Stimulated activated memory B cell treated with anti-CD40 and anti-IgM and Interleukin-4, amounts not matched to agents 10 μg/mL and 1 μg/mL and 100 μg/mL, for 72 hours (primary cell): ENCODE data around the gene BICD1.
"Not testable (repeated sequence)": the region's sequence is repeated elsewhere in the genome, so short reads cannot be mapped to it uniquely, and the experiment has no call there.

Source experiments
- ATAC-seq: fragments of 150-1000 bp; cut with Tn5 transposase; 2 replicates; pipeline ENCODE4 v1.10.0; 2021
- H3K27ac Mint-ChIP-seq: one replicate; pipeline ENCODE4 v1.8.0; 2022; ENCODE audit warnings: mild to moderate bottlenecking, mixed read lengths
- H3K27me3 Mint-ChIP-seq: one replicate; pipeline ENCODE4 v1.8.0; 2022; ENCODE audit warnings: mixed read lengths
- H3K36me3 Mint-ChIP-seq: one replicate; pipeline ENCODE4 v1.8.0; 2022; ENCODE audit warnings: mixed read lengths
- H3K4me1 Mint-ChIP-seq: one replicate; pipeline ENCODE4 v1.8.0; 2022; ENCODE audit warnings: mixed read lengths
- H3K4me3 Mint-ChIP-seq: one replicate; pipeline ENCODE4 v1.8.0; 2022; ENCODE audit warnings: mild to moderate bottlenecking, moderate library complexity, mixed read lengths
- H3K9me3 Mint-ChIP-seq: one replicate; pipeline ENCODE4 v1.8.0; 2022; ENCODE audit warnings: mixed read lengths

The BICD1 gene

GRCh38 chr12:32217354-32218310 lies 111.0 kb downstream of the BICD1 start:
- ATAC-seq = no peak
- no peak overlapping the region for H3K27ac Mint-ChIP-seq
- no peaks in the 10 kb centered on the region for H3K27me3 Mint-ChIP-seq

GRCh38 chr12:32223941-32224340 lies 117.3 kb downstream of the BICD1 start:
- no peaks in the 10 kb centered on the region for H3K9me3 Mint-ChIP-seq
- ATAC-seq = no peak
- H3K27me3 Mint-ChIP-seq = no peaks in the 10 kb centered on the region
- H3K4me1 Mint-ChIP-seq = no peaks in the 10 kb centered on the region
- H3K4me3 Mint-ChIP-seq = no peak overlapping the region
- no peak overlapping the region for H3K27ac Mint-ChIP-seq
- H3K36me3 Mint-ChIP-seq = peaks cover 30% of the 10 kb centered on the region

More at GRCh38 chr12:32217354-32218310, 111.0 kb downstream of the BICD1 start:
- H3K9me3 Mint-ChIP-seq = no peaks in the 10 kb centered on the region
- H3K4me1 Mint-ChIP-seq = peaks cover 26% of the 10 kb centered on the region
- peaks cover 35% of the 10 kb centered on the region for H3K36me3 Mint-ChIP-seq
- no peak overlapping the region for H3K4me3 Mint-ChIP-seq

DNA sequence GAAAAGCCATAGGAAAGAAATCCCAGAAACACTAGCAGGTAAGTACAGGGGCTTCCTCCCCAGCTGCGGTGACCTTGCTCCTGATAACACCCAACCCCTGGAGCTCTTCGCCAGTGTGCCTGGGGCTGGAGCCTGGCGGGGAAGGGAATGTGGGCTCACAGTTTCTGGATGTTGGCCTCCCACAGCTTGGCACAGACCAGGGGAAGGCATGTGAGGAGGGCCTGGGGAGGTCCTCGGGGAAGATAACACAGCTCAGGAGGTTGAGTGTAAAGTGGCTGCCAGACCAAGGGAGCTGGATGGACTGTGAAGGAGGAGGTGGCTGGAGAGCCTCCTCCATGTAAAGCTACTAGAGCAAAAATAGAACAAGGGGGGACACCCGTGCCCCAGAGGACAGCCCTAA lies 120.1 kb downstream of the BICD1 start:
- ATAC-seq = no peak
- H3K27ac Mint-ChIP-seq = no peak overlapping the region
- H3K4me3 Mint-ChIP-seq = no peak overlapping the region
- H3K27me3 Mint-ChIP-seq = no peaks in the 10 kb centered on the region
- H3K4me1 Mint-ChIP-seq = no peaks in the 10 kb centered on the region
- H3K36me3 Mint-ChIP-seq = peaks cover 27% of the 10 kb centered on the region
- H3K9me3 Mint-ChIP-seq = no peaks in the 10 kb centered on the region

- ATAC-seq = no peak
- Mint-ChIP-seq H3K9me3 (no peaks in the 10 kb centered on the region), H3K4me3 (no peak overlapping the region), H3K4me1 (no peaks in the 10 kb centered on the region), H3K36me3 (peaks cover 4% of the 10 kb centered on the region), H3K27me3 (no peaks in the 10 kb centered on the region), H3K27ac (no peak overlapping the region)
Observed at GRCh38 chr12:32229971-32230612, 123.4 kb downstream of the BICD1 start.

DNA sequence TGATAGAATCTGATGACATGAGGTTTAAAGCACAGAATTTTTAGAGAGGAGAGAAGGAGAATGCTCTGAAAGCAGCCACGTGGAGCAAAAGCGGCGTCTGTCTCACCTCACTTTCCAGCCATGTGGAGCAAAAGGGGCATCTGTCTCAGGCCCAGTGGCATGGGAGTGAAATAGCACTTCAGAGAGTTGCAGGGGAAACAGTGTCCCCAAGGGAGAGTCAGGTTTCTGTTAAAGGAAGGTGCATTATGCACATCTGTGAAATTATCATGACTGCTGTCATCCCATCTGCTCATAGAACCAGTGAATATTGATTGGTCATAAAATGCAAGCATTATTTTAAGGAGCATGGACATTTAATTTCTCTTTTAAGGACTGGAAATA lies 124.0 kb downstream of the BICD1 start:
- Mint-ChIP-seq H3K27ac (no peak overlapping the region), H3K27me3 (no peaks in the 10 kb centered on the region), H3K9me3 (no peaks in the 10 kb centered on the region), H3K36me3 (peaks cover 4% of the 10 kb centered on the region), H3K4me1 (no peaks in the 10 kb centered on the region), H3K4me3 (no peak overlapping the region)
- peak; percentile 74 for ATAC-seq

- not testable (repeated sequence) for H3K27me3 Mint-ChIP-seq, H3K36me3 Mint-ChIP-seq, H3K4me1 Mint-ChIP-seq, H3K27ac Mint-ChIP-seq, H3K4me3 Mint-ChIP-seq, H3K9me3 Mint-ChIP-seq, ATAC-seq
Observed at GRCh38 chr12:32231361-32231760, 124.7 kb downstream of the BICD1 start.

DNA sequence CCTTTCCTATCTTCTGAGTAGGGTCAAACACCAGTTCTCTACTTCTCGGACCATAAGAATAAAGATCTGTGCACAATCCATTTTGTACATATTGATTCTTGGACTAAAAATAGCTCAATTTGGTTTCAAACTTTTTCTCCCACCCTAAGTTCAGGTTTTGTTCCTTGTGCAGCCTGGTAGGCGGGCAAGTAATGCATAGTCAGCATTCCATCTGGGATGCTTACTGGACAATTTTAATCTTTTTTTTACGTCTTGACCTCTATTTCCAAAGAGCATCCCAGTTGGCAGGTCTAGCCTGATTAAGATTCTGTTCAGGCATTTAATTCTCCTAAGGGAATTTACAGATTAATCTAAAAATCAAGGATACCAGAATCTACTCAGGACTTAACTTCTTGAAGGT lies 126.9 kb downstream of the BICD1 start:
- ATAC-seq = no peak
- Mint-ChIP-seq H3K27ac (no peak overlapping the region), H3K27me3 (no peaks in the 10 kb centered on the region), H3K36me3 (peaks cover 19% of the 10 kb centered on the region), H3K9me3 (peaks cover 3% of the 10 kb centered on the region), H3K4me1 (no peaks in the 10 kb centered on the region), H3K4me3 (no peak overlapping the region)

- no peak overlapping the region for H3K4me3 Mint-ChIP-seq
- H3K27me3 Mint-ChIP-seq = no peaks in the 10 kb centered on the region
- H3K4me1 Mint-ChIP-seq = no peaks in the 10 kb centered on the region
- ATAC-seq = no peak
- H3K9me3 Mint-ChIP-seq = peaks cover 3% of the 10 kb centered on the region
- no peak overlapping the region for H3K27ac Mint-ChIP-seq
- peaks cover 19% of the 10 kb centered on the region for H3K36me3 Mint-ChIP-seq
Observed at GRCh38 chr12:32235251-32235650, 128.6 kb downstream of the BICD1 start.

DNA sequence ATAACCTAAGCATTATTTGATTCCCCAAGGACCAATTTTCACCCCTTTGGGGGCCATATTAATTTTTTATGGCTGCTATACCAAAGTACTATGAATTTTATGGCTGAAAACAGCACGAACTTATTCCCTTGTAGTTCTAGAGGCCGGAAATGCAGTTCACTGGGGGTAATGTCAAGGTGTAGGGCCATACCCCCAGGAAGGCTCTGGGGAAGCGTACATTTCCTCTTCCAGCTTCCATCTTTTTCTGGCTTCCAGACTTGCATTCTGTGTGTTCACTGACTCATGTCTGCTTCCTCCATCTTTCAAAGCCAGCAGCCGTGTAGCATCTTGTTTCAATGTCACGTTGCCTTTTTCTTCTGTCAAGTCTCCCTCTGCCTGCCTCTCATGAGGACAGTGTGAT lies 133.5 kb downstream of the BICD1 start:
- Mint-ChIP-seq H3K4me1 (no peaks in the 10 kb centered on the region), H3K27ac (no peak overlapping the region), H3K27me3 (no peaks in the 10 kb centered on the region), H3K9me3 (peaks cover 3% of the 10 kb centered on the region), H3K36me3 (peaks cover 24% of the 10 kb centered on the region), H3K4me3 (no peak overlapping the region)
- no peak for ATAC-seq

DNA sequence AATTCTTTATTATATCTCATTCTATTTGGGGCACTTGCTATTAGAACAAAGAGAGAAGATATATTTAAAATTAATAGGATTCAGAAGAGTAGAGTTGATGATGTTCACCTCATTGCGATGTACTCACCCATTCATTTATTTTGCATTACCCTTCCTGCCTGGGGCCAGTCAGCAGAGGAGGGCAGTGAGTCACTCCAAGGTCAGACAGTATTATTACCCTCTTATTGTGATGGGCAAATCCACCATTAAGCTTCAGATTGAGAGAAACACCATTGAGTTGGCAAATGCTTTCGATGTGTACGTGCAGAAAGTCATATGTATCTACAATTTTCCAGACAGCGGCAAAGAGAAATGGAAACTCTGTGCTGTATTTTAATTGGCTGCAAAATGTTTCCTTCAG lies 134.2 kb downstream of the BICD1 start:
- Mint-ChIP-seq H3K27ac (no peak overlapping the region), H3K27me3 (no peaks in the 10 kb centered on the region), H3K4me1 (no peaks in the 10 kb centered on the region), H3K9me3 (peaks cover 3% of the 10 kb centered on the region), H3K4me3 (no peak overlapping the region), H3K36me3 (peaks cover 24% of the 10 kb centered on the region)
- no peak for ATAC-seq

- Mint-ChIP-seq H3K9me3 (no peaks in the 10 kb centered on the region), H3K27me3 (no peaks in the 10 kb centered on the region), H3K4me1 (no peaks in the 10 kb centered on the region), H3K4me3 (no peak overlapping the region), H3K27ac (no peak overlapping the region), H3K36me3 (peaks cover 16% of the 10 kb centered on the region)
- ATAC-seq = no peak
Observed at GRCh38 chr12:32242641-32243040, 136.0 kb downstream of the BICD1 start.

GRCh38 chr12:32248441-32249140 lies 141.9 kb downstream of the BICD1 start:
- Mint-ChIP-seq H3K4me1 (peaks cover 17% of the 10 kb centered on the region), H3K36me3 (peaks cover 24% of the 10 kb centered on the region), H3K27me3 (no peaks in the 10 kb centered on the region), H3K4me3 (no peak overlapping the region), H3K27ac (peak overlapping the region; percentile 1), H3K9me3 (peaks cover 6% of the 10 kb centered on the region)
- ATAC-seq = no peak

- Mint-ChIP-seq H3K36me3 (peaks cover 34% of the 10 kb centered on the region), H3K9me3 (peaks cover 10% of the 10 kb centered on the region), H3K27ac (peak overlapping the region; percentile 1), H3K4me1 (peaks cover 27% of the 10 kb centered on the region), H3K4me3 (no peak overlapping the region), H3K27me3 (no peaks in the 10 kb centered on the region)
- no peak for ATAC-seq
Observed at GRCh38 chr12:32249777-32250176, 143.1 kb downstream of the BICD1 start.

DNA sequence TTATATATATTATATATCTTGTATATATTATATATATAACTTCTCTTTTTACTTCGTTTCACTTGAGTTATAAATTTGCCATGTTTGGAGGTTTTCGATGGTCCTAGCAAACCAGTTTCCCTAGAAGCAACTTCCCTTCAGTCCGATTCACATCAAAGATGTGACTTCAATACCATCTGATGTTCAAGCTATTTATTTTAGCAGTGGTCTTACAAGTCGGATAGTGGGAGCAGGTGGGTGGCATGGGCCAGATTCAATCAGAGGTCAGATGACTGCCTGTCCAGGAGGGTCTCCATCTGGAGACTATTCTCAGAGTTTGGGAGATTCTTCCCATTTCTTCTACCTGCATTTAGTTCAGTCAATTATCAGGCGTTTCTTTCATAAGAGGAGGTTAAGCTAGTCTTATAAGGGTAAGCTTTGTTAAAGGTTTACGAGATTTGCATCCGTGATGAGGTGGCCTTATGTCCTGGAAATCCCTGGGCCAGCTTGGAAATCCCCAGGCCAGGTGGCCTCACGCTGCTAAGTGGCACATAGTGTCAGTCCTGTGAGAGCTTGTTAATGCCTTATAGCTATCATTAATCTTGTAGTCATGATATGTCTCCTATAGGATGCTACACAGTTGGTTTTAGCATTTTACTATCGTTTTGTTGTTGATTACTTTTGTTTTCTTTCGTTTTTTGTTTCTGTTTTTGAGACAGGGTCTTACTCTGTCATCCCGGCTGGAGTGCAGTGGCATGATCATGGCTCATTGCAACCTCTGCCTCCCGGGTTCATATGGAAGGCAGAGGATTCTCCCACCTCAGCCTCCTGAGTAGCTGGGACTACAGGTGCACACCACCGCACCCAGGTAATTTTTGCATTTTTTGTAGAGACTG lies 145.8 kb downstream of the BICD1 start:
- Mint-ChIP-seq H3K4me1 (peaks cover 34% of the 10 kb centered on the region), H3K27me3 (no peaks in the 10 kb centered on the region), H3K4me3 (peak overlapping the region; percentile 72), H3K36me3 (peaks cover 39% of the 10 kb centered on the region), H3K9me3 (peaks cover 10% of the 10 kb centered on the region), H3K27ac (peak overlapping the region; percentile 85)
- peak; percentile 90 for ATAC-seq
